Pulmonary artery endothelial cell (primary cell): ENCODE results near the gene DCLK2. TPM values are rescaled to one million over a fixed set of nuclear protein-coding genes. Genes with fewer than 3 reads are reported as not detected.

Source experiments
- DNase-seq: peaks from one replicate; pipeline ENCODE4 v3.0.0-alpha.2; 2011; ENCODE audit warnings: low read depth, low spot score
- total RNA-seq: library from RNA; depleted of rRNA; stranded (reverse); fragments of >200 nt; gene quantifications from 2 replicates; pipeline ENCODE4 v1.2.3, GENCODE V29; 2014

The DCLK2 gene
- total RNA-seq, 1 donor from 2014 or later: 2.0 TPM

GRCh38 chr4:150206954-150207353 is 128.7 kb downstream of the DCLK2 start:
- no peak for DNase-seq

GRCh38 chr4:150207871-150208270 is 129.6 kb downstream of the DCLK2 start:
- DNase-seq: no peak

- DNase-seq: peak; percentile 27
Measured at GRCh38 chr4:150209140-150209829, 131.0 kb downstream of the DCLK2 start.

- DNase-seq: no peak
Measured at GRCh38 chr4:150211016-150211415, 132.8 kb downstream of the DCLK2 start.

- DNase-seq: no peak
Measured at GRCh38 chr4:150211799-150212445, 133.7 kb downstream of the DCLK2 start.

GRCh38 chr4:150212485-150212884 is 134.2 kb downstream of the DCLK2 start:
- no peak for DNase-seq

GRCh38 chr4:150212927-150213326 is 134.7 kb downstream of the DCLK2 start:
- no peak for DNase-seq

- DNase-seq: no peak
Measured at GRCh38 chr4:150215601-150216000, 137.4 kb downstream of the DCLK2 start.

- DNase-seq: no peak
Measured at GRCh38 chr4:150216726-150217125, 138.5 kb downstream of the DCLK2 start.

GRCh38 chr4:150217192-150217591 is 138.9 kb downstream of the DCLK2 start:
- no peak for DNase-seq

GRCh38 chr4:150217808-150218207 is 139.6 kb downstream of the DCLK2 start:
- no peak for DNase-seq

GRCh38 chr4:150218447-150218846 is 140.2 kb downstream of the DCLK2 start:
- no peak for DNase-seq

- no peak for DNase-seq
Measured at GRCh38 chr4:150219841-150220240, 141.6 kb downstream of the DCLK2 start.

GRCh38 chr4:150224896-150225591 is 146.8 kb downstream of the DCLK2 start:
- no peak for DNase-seq

- no peak for DNase-seq
Measured at GRCh38 chr4:150229520-150229919, 151.3 kb downstream of the DCLK2 start.

GRCh38 chr4:150230561-150230960 is 152.3 kb downstream of the DCLK2 start:
- no peak for DNase-seq

GRCh38 chr4:150231107-150231770 is 153.0 kb downstream of the DCLK2 start:
- no peak for DNase-seq

- no peak for DNase-seq
Measured at GRCh38 chr4:150232029-150232428, 153.8 kb downstream of the DCLK2 start.

- DNase-seq: no peak
Measured at GRCh38 chr4:150234246-150234645, 156.0 kb downstream of the DCLK2 start.

GRCh38 chr4:150235317-150235716 is 157.1 kb downstream of the DCLK2 start:
- DNase-seq: no peak

GRCh38 chr4:150235808-150236271 is 157.6 kb downstream of the DCLK2 start:
- no peak for DNase-seq

- no peak for DNase-seq
Measured at GRCh38 chr4:150236626-150237025, 158.4 kb downstream of the DCLK2 start.
